Measurements from ENCODE around the gene PCK1.

Gene PCK1

GRCh38 chr20:57612916-57613315 lies 52.0 kb downstream of the PCK1 start:
- Histone ChIP-seq H4K20me1 (ENCODE audit: control insufficient read depth, insufficient read depth, low read depth, low read length) (peaks cover 15% of the 10 kb centered on the region), H3K9me2 (replicated peaks; ENCODE audit: control insufficient read depth, low read length) (no peaks in the 10 kb centered on the region), H3K4me3 (ENCODE audit: low read length) (no peak overlapping the region), H3K9me3 (ENCODE audit: control insufficient read depth, insufficient read depth, low read length) (no peaks in the 10 kb centered on the region), H3K4me2 (ENCODE audit: low read length) (no peak overlapping the region), H3F3A (ENCODE audit: control insufficient read depth, insufficient read depth) (no peaks in the 10 kb centered on the region), H3K4me1 (ENCODE audit: control insufficient read depth, low read length) (peaks cover 12% of the 10 kb centered on the region), H3K27ac (ENCODE audit: low read depth, low read length) (no peak overlapping the region), H3K27me3 (ENCODE audit: control insufficient read depth, low read length) (peaks cover 70% of the 10 kb centered on the region), H3K79me2 (ENCODE audit: control insufficient read depth, low read length) (no peaks in the 10 kb centered on the region), H3K36me3 (ENCODE audit: control insufficient read depth, low read length) (no peaks in the 10 kb centered on the region)
- no peak for TF ChIP-seq EZH2phosphoT487 (IDR thresholded peaks at IDR 0.05; ENCODE audit: borderline replicate concordance, low read length)
- no peak for TF ChIP-seq CTCF (IDR thresholded peaks at IDR 0.05; ENCODE audit: low read depth, low read length, poor library complexity, severe bottlenecking)

GRCh38 chr20:57613481-57613921 lies 52.6 kb downstream of the PCK1 start:
- H4K20me1 ChIP-seq (ENCODE audit: control insufficient read depth, insufficient read depth, low read depth, low read length), result peaks cover 15% of the 10 kb centered on the region
- H3K9me3 ChIP-seq (ENCODE audit: control insufficient read depth, insufficient read depth, low read length), result no peaks in the 10 kb centered on the region
- H3K4me1 ChIP-seq (ENCODE audit: control insufficient read depth, low read length), result peaks cover 18% of the 10 kb centered on the region
- H3K27ac ChIP-seq (ENCODE audit: low read depth, low read length), result no peak overlapping the region
- H3K4me2 ChIP-seq (ENCODE audit: low read length), result no peak overlapping the region
- H3K79me2 ChIP-seq (ENCODE audit: control insufficient read depth, low read length), result no peaks in the 10 kb centered on the region
- no peaks in the 10 kb centered on the region for H3F3A ChIP-seq (ENCODE audit: control insufficient read depth, insufficient read depth)
- no peak for TF ChIP-seq EZH2phosphoT487 (IDR thresholded peaks at IDR 0.05; ENCODE audit: borderline replicate concordance, low read length)
- no peak for TF ChIP-seq CTCF (IDR thresholded peaks at IDR 0.05; ENCODE audit: low read depth, low read length, poor library complexity, severe bottlenecking)
- peaks cover 76% of the 10 kb centered on the region for H3K27me3 ChIP-seq (ENCODE audit: control insufficient read depth, low read length)
- no peaks in the 10 kb centered on the region for H3K9me2 ChIP-seq (replicated peaks; ENCODE audit: control insufficient read depth, low read length)
- H3K36me3 ChIP-seq (ENCODE audit: control insufficient read depth, low read length), result no peaks in the 10 kb centered on the region
- H3K4me3 ChIP-seq (ENCODE audit: low read length), result no peak overlapping the region

GRCh38 chr20:57614490-57615444 lies 53.9 kb downstream of the PCK1 start:
- H3K4me1 ChIP-seq (ENCODE audit: control insufficient read depth, low read length), result peaks cover 25% of the 10 kb centered on the region
- H3K36me3 ChIP-seq (ENCODE audit: control insufficient read depth, low read length), result no peaks in the 10 kb centered on the region
- H3K4me2 ChIP-seq (ENCODE audit: low read length), result no peak overlapping the region
- peaks cover 11% of the 10 kb centered on the region for H4K20me1 ChIP-seq (ENCODE audit: control insufficient read depth, insufficient read depth, low read depth, low read length)
- peaks cover 12% of the 10 kb centered on the region for H3F3A ChIP-seq (ENCODE audit: control insufficient read depth, insufficient read depth)
- no peaks in the 10 kb centered on the region for H3K9me2 ChIP-seq (replicated peaks; ENCODE audit: control insufficient read depth, low read length)
- H3K4me3 ChIP-seq (ENCODE audit: low read length), result no peak overlapping the region
- TF ChIP-seq EZH2phosphoT487 (IDR thresholded peaks at IDR 0.05; ENCODE audit: borderline replicate concordance, low read length) (no peak), CTCF (IDR thresholded peaks at IDR 0.05; ENCODE audit: low read depth, low read length, poor library complexity, severe bottlenecking) (no peak)
- H3K27me3 ChIP-seq (ENCODE audit: control insufficient read depth, low read length), result peaks cover 73% of the 10 kb centered on the region
- H3K9me3 ChIP-seq (ENCODE audit: control insufficient read depth, insufficient read depth, low read length), result no peaks in the 10 kb centered on the region
- no peak overlapping the region for H3K27ac ChIP-seq (ENCODE audit: low read depth, low read length)
- no peaks in the 10 kb centered on the region for H3K79me2 ChIP-seq (ENCODE audit: control insufficient read depth, low read length)

Data from DOHH2 (cell line).